22Rv1 (cell line): Measurements from ENCODE around the gene DTNA.

Experiments
- CTCF ChIP-seq: fragments of 450-650 bp; IDR thresholded peaks from 2 replicates; pipeline ENCODE4 v1.5.1; 2017; ENCODE audit warnings: mild to moderate bottlenecking
- ZFX ChIP-seq: fragments of 450-650 bp; IDR thresholded peaks from 2 replicates; pipeline ENCODE4 v1.6.1; 2017; ENCODE audit warnings: antibody characterized with exemption, borderline replicate concordance

- TF ChIP-seq CTCF, result no peak
- no peak for TF ChIP-seq ZFX
These were observed 134.8 kb downstream of the DTNA start for GRCh38 chr18:34844732-34845459.
